LNCaP clone FGC (cell line): Measurements from ENCODE around the gene RSAD1.

Experiments used
- DNase-seq: peaks from one replicate; pipeline ENCODE4 v3.0.0-alpha.2; 2011; ENCODE audit warnings: low read depth
- H3K4me3 ChIP-seq: 2 replicates; pipeline ENCODE4 v1.5.1; 2011; ENCODE audit warnings: mild to moderate bottlenecking, low read depth, low read length, control low read depth
- CTCF ChIP-seq: IDR thresholded peaks from 2 replicates; pipeline ENCODE4 v1.5.1; 2012; ENCODE audit warnings: mild to moderate bottlenecking; ENCODE audit not compliant: control insufficient read depth, insufficient read depth; ENCODE audit errors: extremely low read depth

RSAD1 gene

GRCh38 chr17:50511058-50511457 lies 32.4 kb downstream of the RSAD1 start:
- no peak for TF ChIP-seq CTCF
- H3K4me3 ChIP-seq = no peak overlapping the region
- no peak for DNase-seq

GRCh38 chr17:50513495-50513894 lies 34.8 kb downstream of the RSAD1 start:
- no peak for DNase-seq
- H3K4me3 ChIP-seq = no peak overlapping the region
- no peak for TF ChIP-seq CTCF

- no peak overlapping the region for H3K4me3 ChIP-seq
- no peak for TF ChIP-seq CTCF
- no peak for DNase-seq
Observed at GRCh38 chr17:50514388-50514787, 35.7 kb downstream of the RSAD1 start.

- TF ChIP-seq CTCF = no peak
- no peak for DNase-seq
- no peak overlapping the region for H3K4me3 ChIP-seq
Observed at GRCh38 chr17:50514936-50515702, 36.5 kb downstream of the RSAD1 start.

GRCh38 chr17:50517011-50517410 lies 38.4 kb downstream of the RSAD1 start:
- no peak for TF ChIP-seq CTCF
- DNase-seq = no peak
- no peak overlapping the region for H3K4me3 ChIP-seq

GRCh38 chr17:50517504-50518383 lies 39.1 kb downstream of the RSAD1 start:
- no peak overlapping the region for H3K4me3 ChIP-seq
- DNase-seq = no peak
- no peak for TF ChIP-seq CTCF
